Stimulated activated CD8-positive, alpha-beta memory T cell treated with anti-CD3 and anti-CD28 coated beads, Interleukin-4, amount 100 ng/mL, for 48 hours (primary cell): ENCODE measurements around the gene EFCAB13.
"Not testable (repeated sequence)": the region's sequence is repeated elsewhere in the genome, so short reads cannot be mapped to it uniquely, and the experiment has no call there.

ENCODE experiments used
- DNase-seq: peaks from one replicate; pipeline ENCODE4 v3.0.0-alpha.2; 2020

The EFCAB13 gene

GRCh38 chr17:47332287-47332686 lies 8.5 kb downstream of the EFCAB13 start:
- no peak for DNase-seq

- no peak for DNase-seq
Measured at GRCh38 chr17:47335101-47335936, 11.6 kb downstream of the EFCAB13 start.

- DNase-seq, result no peak
Measured at GRCh38 chr17:47338026-47338425, 14.3 kb downstream of the EFCAB13 start.

- DNase-seq, result no peak
Measured at GRCh38 chr17:47352848-47353247, 29.1 kb downstream of the EFCAB13 start.

DNA sequence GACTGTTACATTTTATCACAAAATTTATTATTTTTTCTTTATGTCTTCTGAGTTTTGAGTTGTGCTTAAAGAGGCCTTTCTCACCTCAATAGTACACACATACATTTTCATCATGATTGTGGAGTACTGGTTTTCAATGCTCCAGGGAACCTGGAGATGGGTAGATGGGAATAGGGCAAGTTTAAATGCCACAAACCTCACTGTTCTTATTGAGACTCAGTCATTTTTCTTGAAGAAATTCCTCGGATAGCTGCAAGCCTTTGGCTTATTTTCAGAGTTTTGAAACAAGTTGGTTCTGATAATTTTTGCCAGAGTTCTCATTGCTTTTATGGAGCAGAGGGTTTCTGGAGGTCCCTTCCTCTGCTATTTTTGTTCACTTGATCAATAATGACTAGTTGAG lies 34.9 kb downstream of the EFCAB13 start:
- no peak for DNase-seq

- DNase-seq, result no peak
Measured at GRCh38 chr17:47363171-47363570, 39.4 kb downstream of the EFCAB13 start.

GRCh38 chr17:47367257-47367656 lies 43.5 kb downstream of the EFCAB13 start:
- no peak for DNase-seq

GRCh38 chr17:47368262-47368661 lies 44.5 kb downstream of the EFCAB13 start:
- DNase-seq, result no peak

GRCh38 chr17:47370899-47371298 lies 47.1 kb downstream of the EFCAB13 start:
- not testable (repeated sequence) for DNase-seq

- no peak for DNase-seq
Measured at GRCh38 chr17:47373002-47373401, 49.2 kb downstream of the EFCAB13 start.

DNA sequence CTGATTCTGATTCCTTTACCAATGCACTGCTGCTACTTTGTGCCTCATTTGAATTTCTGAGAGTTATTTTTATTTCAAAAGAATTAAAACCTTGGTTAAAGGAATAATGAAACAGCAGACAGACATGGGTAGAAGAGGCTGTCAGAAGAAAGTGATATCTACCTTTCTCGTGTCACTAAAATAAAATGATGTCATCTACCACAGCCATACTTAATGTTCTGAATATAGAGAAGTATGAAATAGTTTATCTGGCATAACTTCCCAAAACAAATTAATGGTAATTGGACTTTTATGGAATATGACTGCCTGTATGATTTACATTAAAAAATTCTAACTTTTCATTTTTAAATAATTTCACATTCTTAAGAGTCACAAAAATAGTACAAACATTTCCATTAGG lies 52.5 kb downstream of the EFCAB13 start:
- no peak for DNase-seq

GRCh38 chr17:47388825-47389224 lies 65.1 kb downstream of the EFCAB13 start:
- no peak for DNase-seq

DNA sequence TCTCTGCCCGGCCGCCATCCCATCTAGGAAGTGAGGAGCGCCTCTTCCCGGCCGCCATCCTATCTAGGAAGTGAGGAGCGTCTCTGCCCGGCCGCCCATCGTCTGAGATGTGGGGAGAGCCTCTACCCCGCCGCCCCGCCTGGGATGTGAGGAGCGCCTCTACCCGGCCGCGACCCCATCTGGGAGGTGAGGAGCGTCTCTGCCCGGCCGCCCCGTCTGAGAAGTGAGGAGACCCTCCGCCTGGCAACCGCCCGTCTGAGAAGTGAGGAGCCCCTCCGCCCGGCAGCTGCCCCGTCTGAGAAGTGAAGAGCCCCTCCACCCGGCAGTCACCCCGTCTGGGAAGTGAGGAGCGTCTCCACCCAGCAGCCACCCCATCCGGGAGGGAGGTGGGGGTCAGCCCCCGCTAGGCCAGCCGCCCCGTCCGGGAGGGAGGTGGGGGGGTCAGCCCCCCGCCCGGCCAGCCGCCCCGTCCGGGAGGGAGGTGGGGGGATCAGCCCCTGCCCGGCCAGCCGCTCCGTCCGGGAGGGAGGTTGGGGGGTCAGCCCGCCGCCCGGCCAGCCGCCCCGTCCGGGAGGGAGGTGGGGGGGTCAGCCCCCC lies 73.9 kb downstream of the EFCAB13 start:
- DNase-seq, result not testable (repeated sequence)

DNA sequence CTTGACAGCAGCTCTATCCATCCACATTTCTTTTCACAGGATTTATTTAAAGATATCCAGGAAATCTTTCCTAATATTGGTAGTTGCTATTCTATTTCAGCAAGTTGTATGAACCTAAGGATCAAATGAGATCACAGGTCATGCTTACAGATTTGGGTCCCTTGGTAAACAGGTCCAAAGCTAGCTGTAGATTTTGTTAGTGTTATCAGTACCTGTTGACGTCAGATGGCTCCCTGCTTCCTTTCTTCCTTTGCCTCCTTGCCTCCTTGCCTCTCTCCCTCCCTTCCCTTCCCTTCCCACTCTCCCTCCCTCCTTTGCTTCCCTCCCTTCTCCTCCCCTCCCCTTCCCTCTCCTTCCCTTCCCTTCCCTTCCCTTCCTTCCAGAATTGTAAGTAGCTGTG lies 76.6 kb downstream of the EFCAB13 start:
- no peak for DNase-seq

DNA sequence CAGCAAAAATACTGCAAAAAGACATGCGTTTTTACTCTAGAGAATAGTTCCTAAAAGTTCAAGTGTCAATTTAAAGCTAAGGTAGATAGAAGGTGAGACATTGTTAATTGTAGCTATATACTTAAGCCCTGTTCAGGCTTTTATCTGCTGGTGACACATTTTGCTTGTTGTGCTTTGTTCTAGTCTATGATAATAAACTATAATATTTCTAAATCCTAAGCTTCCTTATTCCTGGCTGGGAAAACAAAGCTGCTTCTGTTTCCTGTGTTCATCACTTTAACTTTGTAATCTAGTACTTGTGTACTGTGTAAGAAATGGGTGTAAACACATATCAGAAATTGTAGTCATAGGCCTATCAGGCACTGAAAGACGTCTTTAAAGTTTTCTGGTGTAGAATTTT lies 77.3 kb downstream of the EFCAB13 start:
- no peak for DNase-seq

- no peak for DNase-seq
Measured at GRCh38 chr17:47404006-47404405, 80.3 kb downstream of the EFCAB13 start.

DNA sequence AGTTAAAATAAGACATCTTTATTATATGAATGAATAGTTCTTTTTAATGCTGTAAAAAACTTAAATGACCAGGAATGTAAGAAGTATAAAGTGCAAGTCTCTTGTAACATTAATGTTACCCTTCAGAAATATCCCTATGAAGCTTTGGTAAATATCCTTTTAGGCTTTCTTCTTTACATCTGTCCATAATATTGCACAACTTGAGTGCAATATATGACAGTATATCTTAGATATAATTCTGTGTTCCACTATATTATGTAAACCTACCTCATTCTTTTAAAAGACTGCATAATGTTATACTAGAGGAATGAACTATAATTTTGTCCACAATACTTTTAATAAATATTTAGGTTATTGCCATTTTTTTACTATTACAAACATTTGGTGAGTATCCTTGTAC lies 81.1 kb downstream of the EFCAB13 start:
- no peak for DNase-seq

- DNase-seq, result no peak
Measured at GRCh38 chr17:47413872-47414271, 90.1 kb downstream of the EFCAB13 start.

DNA sequence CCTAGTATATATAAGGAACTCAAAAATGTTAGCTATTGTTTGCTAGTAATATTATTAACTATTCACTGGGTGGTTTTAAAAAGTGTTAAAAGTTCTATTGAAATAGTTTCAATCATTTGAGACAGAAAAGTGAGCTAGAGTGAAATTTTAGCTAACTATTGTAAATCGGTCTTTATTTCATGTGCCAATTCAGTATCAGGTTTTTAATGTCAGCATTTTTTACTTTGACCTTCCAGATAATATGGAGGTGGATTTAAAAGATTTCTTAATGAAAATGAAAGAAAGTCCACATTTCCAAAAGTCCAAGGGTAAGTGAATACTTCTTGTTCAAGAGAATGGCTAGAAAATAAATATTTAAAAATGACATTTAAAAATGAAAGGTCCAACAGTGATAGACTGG lies 90.9 kb downstream of the EFCAB13 start:
- no peak for DNase-seq

DNA sequence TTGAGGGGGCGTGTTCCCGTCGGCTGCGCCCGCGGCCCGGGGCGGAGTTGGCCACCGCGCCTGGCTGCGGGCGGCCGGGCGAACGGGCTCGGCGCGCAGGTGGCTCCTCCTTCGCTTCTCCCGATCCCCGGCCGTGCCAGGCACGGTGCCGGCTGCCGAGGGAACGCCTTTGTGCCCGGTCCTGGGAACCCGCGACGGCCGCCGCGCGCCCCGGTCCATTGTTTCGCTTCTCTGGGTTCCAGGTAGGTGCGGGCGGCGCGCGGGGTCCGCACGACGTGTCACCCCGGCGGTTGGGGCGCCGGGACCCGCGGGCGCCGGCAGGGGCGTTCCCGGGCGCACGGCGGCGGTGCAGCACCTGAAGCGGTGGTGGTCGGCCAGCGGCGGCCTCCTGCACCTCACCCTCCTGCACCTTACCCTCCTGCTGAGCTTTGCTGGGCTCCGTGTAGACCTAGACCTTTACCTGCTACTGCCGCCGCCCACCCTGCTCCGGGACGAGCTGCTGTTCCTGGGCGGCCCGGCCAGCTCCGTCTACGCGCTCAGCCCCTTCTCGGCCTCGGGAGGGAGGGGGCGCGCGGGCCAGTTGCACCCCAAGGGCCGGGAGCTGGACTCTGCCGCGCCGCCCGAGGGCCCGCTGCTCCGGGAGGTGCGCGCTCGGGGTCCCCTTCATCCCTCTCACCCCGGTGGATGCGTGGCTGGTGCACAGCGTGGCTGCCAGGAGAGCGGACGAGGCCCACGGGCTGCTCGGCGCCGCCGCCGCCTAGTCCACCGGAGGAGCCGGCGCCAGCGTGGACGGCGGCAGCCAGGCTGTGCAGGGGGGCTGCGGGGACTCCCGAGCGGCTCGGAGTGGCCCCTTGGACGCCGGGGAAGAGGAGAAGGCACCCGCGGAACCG lies 99.9 kb downstream of the EFCAB13 start:
- peak; percentile 34 for DNase-seq

DNA sequence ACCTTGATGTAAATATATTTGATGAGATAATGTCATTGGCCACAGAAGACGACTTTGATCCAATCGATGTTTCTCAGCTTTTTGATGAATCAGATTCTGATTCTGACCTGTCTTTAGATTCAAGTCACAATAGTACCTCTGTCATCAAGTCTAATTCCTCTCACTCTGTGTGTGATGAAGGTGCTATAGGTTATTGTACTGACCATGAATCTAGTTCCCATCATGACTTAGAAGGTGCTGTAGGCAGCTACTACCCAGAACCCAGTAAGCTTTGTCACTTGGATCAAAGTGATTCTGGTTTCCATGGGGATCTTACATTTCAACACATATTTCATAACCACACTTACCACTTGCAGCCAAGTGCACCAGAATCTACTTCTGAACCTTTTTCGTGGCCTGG lies 101.5 kb downstream of the EFCAB13 start:
- DNase-seq, result not testable (repeated sequence)

DNA sequence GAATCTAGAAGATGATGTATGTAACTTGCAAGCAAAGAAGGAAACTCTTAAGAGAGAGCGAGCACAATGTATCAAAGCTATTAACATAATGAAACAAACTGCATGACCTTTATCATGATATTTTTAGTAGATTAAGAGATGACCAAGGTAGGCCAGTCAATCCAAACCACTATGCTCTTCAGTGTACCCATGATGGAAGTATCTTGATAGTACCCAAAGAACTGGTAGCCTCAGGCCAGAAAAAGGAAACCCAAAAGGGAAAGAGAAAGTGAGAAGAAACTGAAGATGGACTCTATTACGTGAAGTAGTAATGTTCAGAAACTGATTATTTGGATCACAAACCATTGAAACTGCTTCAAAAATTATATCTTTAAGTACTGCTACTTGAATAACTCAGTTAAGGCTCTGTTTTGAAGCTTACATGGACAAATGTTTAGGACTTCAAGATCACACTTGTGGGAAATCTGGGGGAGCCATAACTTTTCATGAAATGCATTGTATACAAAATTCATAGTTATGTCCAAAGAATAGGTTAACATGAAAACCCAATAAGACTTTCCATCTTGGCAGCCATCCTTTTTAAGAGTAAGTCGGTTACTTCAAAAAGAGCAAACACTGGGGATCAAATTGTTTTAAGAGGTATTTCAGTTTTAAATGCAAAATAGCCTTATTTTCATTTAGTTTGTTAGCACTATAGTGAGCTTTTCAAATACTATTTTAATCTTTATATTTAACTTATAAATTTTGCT lies 102.3 kb downstream of the EFCAB13 start:
- DNase-seq, result not testable (repeated sequence)

GRCh38 chr17:47427985-47428384 lies 104.2 kb downstream of the EFCAB13 start:
- DNase-seq, result no peak
